IPS DF 4.7 (cell line): ENCODE data around the gene LGMN.
"Not testable (repeated sequence)": the region's sequence is repeated elsewhere in the genome, so short reads cannot be mapped to it uniquely, and the experiment has no call there.

Experiments used
- DNase-seq: peaks from one replicate; pipeline ENCODE4 v3.0.0-alpha.2; 2013; ENCODE audit warnings: low spot score; ENCODE audit errors: extremely low read depth

Gene LGMN

DNA sequence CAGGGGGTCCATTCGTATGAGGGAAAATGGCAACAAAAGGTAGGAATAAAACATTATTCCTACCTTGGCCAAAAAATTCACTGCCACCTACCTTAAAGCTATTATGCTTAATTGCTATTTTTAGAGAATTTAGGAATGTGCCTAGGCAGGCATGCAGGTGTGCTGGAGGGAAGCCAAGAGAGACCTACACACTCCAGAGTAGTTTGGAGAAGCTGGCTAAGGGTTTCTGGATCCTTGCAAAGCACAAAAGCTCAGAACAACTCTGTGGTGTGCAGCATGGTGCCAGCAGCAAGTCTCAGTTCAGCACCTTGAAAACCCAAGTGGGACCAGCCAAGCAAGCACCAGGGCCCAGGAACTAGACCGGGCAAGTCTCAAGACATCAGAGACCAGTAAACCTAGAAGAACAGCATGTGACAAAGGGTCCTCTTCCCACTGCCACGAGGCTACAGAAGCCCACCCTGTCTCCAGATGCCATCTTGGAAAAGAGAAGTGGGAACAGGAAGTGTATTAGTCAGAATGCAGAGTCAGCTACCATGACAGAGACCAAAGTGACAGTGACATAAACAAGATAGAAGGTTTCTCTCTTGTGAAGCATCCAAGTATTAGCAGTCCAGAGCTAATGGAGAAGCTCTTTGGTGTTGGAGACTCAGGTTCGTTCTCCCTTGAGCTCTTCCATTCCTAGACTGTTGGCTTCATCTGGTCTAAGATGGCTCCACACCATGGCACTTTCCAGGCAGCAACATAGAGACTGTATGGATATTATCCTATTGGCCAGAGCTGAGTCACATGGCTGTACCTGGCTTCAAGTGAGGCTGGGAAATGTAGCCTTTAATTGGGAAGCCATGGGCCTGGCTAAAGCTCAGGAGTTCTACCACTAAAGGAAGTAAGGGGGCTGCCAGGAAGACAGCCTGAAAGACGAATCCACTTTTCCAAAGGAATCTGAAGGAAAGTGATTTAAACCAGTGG, 15.5 kb upstream of the LGMN start:
- not testable (repeated sequence) for DNase-seq

DNA sequence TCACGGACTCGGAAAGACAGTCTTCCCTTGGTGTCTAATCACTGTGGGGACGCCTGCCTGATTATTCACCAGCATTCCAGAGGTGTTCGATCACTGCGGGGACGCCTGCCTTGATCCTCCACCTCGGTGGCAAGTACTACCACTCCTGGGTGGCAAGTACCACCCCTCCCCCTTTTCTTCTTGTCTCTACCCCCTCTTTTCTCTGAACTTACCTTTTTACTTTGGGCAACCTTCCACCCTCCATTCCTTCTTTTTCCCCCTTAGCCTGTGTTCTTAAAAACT, 12.0 kb upstream of the LGMN start:
- DNase-seq, result no peak

DNA sequence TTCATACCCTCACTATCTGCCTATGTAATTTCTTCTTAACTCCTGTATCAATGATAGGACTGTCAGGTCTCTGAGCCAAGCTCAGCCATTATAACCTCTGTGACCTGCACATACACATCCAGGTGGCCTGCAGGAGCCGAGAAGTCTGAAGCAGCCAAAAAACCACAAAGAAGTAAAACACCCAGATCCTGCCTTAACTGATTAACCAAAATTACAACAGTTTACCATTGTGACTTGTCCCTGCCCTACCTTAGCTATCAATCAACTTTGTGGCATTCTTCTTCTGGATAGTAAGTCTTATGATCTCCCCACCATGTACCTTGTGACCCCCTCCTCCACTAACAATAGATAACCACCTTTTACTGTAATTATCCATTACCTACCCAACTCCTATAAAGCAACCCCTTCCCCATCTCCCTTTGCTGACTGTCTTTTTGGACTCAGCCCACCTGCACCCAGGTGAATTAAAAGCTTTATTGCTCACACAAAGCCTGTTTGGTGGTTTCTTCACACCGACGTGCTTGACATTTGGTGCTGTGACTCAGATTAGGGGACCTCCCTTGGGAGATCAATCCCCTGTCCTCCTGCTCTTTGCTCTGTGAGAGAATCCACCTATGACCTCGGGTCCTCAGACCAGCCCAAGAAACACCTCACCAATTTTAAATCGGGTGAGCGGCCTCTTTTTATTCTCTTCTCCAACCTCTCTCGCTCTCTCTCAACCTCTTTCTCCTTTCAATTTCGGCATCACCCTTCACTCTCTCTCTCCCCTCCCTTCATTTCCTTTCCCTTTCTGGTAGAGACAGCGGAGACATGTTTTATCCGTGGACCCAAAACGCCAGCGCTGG, 11.5 kb upstream of the LGMN start:
- no peak for DNase-seq

DNA sequence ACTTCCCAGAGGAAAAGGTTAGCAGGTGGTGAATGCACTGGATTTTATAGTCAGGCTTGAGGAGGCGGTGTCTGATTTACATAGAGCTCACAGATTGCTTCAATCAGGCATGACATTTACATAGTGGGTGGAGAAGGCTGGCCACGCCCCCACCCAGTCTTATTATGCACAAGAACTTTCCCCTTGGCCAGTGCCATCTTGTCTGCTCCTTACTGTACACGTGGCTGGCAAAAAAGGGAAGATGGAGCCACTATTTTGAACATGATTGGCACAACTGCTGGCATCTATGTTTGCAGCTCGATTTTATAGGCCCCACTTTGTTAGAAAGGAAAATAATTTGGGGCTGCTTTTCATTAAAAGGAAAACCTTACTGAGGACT, 10.9 kb upstream of the LGMN start:
- DNase-seq, result no peak

DNA sequence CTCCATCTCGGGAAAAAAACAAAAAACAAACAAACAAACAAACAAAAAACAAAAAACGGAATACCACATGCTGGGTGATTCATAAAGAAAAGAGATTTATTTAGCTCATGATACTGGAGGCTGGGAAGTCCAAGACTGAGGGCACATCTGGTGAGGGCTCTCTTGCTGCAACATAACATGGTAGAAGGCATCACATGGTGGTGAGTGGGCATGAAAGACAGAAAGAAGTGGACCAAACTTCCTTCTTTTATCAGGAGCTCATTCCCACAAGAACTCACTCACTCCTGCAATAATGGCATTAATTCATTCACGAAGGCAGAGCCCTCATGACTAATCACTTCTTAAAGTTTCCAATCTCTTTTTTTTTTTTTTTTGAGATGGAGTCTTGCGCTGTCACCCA, 8.0 kb upstream of the LGMN start:
- no peak for DNase-seq

DNA sequence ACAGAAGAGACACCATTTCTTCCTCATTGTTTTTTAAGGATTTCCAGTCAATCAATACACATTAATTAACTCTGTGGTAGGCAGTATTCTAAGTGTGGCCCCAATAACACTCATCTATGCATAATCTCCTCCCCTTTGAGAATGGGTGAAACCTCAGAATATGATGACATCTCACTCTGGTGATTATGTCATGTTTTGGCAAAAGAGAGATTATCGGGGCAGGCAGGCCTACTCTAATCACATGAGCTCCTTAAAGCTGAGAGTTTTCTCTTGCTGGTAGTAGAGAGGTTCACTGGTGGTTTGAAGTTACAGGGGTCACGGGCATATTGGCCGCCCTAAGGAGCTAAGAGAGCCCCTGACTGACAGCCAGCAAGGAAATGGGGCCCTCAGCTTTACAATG, 7.1 kb upstream of the LGMN start:
- no peak for DNase-seq

DNA sequence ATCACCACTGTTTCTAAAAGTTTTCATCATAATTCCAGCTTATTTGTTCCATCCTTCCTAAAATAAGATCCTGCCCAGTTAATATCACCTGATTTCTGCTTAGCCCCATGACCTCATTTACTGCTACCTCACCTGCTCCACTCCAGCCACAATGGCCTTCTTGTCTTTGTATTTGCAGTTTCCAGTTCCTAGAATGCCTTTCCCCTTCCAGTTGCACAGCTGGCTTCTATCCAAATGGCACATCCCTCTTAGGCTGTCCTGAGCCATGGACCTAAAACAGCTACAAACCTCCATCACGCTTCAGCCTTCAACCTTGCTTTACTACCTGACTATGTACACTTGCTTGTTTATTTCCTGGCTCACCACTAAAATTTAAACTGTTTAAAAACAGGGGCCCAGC, 6.5 kb upstream of the LGMN start:
- no peak for DNase-seq

DNA sequence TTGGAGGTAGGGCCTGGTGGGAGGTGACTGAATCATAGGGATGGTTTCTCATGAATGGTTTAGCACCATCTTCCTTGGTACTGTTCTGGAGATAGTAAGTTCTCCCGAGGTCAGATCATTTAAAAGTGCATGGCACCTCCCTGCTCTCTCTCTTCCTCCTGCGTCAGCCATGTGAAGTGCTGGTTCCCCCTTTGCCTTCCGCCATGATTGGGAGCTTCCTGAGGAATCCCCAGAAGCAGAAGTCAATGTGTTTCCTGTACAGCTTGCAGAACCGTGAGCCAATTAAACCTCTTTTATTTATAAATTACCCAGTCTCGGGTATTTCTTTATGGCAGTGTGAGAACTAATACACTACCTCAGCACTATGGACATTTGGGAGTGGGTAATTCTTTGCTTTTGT, 4.8 kb upstream of the LGMN start:
- no peak for DNase-seq

DNA sequence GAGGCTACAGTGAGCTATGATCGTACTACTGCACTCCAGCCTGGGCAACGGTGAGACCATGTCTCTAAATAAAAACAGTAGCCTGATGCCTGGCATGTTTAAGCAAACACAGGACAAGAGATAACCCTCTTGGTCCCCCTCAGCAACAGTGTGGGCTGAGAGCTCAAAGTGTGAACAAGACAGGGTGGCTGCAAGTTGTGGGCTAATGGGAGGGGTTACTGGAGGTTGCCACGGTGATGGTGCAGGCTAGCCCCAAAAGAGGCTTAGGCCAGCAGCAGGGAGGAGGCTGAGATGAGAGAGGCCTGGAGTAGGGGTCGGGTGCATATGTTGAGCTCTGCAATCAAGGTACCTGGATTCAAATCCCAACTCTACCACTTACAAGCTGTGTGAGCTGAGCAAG, 3.4 kb upstream of the LGMN start:
- no peak for DNase-seq

DNA sequence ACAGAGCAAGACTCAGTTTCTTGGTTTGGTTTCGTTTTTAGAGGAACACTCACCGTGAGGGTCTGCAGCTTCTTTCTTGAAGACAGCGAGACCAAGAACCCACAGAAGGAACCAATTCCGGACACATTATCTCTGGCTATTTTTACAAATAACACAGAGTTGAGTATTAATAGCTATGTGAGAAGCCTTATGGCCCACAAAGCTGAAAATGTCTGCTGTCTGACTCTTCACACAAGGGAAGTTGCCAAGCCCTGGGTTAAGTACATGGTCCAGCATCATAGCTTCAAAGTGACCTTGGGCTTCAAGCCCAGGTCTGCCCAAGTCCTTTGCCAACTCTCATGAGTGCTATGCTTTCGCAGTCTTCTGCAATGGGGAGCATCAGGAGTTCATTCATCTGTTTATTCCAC, 2.6 kb upstream of the LGMN start:
- DNase-seq, result no peak

DNA sequence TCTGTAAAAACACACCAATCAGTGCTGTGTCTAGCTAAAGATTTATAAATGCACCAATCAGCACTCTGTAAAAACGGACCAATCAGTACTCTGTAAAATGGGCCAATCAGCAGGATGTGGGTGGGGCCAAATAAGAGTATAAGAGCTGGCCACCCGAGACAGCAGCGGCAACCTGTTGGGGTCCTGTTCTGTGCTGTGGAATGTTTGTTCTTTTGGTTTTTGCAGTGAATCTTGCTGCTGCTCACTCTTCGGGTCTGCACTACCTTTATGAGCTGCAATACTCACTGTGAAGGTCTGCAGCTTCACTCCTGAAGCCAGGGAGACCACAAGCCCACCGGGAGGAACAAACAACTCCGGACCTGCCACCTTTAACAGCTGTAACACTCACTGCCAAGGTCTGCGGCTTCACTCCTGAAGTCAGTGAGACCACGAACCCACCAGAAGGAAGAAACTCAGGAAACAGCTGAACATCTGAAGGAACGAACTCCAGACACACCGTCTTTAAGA, 1.8 kb upstream of the LGMN start:
- not testable (repeated sequence) for DNase-seq

DNA sequence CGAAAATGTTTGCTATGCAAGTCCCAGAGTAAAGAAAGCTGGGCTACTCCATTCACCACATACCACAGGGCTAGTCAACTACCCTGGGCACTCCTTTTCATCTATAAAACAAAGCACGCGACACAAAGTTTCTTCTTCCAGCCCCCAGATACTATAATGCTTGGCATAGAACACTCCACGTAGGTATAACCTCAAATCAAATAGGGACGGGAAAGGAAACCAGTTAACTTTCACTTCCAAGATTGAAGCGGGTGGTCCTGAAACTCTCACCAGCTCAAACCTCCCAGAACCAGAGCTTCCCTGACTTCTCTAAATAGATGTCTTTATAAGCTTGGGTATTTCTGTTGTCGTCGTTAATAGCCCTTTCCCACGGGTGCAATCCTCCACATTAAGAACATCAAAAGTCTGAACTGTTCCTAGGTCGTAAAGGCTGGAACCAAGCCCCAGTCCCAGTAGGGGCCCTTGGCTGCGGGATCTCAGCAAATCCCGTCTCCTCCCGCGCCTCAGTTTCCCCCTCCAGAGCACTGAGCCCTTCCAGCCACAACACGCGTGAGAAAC, 647 bp downstream of the LGMN start:
- DNase-seq, result no peak

DNA sequence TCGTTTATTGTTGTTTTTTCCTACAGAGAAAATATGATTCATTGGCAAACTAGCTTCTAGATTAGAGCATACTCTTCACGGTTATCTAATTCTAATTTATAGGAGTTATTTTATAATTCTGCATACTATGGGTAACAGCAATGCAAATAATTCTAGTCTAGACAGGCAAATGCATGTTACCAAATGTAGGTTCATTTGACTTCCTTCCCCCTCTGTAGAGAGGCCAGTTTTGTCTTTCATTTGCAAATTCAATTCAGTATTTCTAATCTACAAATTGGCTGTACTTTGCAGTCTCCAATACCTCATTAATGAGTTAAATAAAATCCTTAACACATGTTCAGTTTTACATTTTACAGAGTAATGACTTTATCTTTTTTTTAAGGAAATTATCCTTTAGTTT, 4.2 kb downstream of the LGMN start:
- DNase-seq, result no peak

DNA sequence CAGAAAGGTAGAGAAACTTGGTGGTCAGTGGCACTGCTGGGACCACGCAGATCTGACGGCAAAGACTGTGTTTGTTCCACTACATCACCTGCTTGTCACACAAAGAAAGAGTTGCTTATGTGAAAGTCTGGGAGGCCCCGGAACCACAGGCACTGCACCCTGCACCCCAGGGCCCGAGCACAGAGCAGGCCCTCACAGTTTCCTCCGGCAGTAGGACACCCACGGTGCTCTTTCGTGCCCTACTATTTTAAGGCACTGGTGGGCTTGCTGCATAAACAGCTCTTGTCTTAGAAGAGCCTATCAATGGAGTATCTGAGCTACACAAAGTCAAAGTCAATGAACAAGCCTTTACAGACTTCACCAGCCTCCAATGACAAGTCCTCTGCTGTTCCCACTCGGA, 8.0 kb downstream of the LGMN start:
- DNase-seq, result no peak

DNA sequence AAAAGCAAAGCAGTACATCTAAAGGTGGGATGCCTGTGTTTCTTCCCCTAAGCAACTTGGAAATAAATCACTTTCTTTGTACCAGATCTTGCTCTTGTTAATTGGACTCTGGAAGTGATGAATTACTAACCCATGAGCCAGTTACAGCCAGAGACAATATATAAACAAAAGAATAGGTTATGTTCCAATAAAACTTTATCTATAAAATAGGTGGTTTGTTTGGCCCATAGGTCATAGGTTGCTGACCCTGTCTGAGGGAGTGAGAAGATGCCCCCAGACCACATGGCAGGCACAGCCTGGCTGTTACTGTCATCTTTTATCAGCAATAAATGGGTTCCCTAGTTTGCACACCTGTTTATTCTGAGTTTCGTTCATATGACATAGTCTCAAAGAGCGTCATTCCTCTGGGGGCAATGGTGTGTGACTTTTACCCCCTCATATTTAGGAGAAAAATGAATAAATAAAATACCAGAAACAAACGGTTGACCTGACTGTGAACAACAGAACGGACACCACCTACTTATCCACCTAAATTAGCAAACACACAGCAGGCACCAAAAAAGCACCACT, 10.7 kb downstream of the LGMN start:
- no peak for DNase-seq

DNA sequence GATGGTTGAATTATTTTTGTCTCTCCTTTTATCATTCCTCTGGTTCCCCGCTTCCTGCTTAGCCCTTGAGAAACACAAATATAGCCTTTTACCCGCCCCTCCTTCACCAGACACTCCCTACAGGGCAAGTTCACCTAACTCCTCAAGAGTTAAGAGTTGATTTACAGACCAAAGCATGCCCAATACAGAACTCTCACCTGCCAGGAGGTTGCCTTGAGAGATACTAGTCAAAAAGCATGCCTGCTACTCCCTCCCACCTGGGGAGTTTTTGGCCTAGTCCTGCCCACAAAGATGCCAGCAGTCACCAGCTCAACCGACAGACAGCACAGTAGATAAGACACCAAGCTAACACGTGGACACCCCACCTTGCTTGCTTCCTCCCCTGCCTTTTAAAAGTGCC, 11.2 kb downstream of the LGMN start:
- DNase-seq, result no peak

DNA sequence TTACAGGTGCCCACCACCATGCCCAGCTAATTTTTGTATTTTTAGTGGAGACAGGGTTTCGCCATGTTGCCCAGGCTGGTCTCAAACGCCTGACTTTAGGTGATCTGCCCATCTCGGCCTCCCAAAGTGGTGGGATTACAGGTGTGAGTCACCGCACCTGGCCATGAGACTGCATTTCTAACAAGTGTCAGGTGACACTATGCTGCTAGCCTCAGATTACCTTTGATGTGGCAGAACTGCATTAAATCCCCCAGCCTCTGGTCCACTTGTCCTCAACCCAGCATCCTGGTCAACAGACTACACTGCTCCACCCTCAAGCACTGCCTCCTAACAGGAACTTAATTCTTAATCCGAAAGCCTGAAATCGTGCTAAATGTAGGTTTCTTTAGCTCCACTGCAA, 13.1 kb downstream of the LGMN start:
- DNase-seq, result no peak

DNA sequence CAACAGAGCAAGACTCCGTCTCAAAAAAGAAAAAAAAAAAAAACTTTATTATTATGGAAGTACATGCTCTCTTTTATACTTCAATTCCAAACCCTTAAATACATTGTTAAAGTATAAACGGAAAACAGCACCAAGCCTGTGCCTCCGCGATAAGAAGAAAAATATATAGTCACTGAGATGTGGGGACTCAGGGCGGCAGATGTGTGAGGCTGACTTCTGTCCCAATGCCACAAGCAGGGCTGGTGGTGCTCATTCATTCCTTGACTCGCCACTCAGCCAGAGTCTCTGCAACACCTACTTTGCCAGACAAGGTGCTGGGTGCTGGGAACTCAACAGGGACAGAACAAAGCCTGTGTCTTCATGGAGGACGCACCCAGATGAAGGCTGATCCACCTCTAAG, 13.8 kb downstream of the LGMN start:
- no peak for DNase-seq

DNA sequence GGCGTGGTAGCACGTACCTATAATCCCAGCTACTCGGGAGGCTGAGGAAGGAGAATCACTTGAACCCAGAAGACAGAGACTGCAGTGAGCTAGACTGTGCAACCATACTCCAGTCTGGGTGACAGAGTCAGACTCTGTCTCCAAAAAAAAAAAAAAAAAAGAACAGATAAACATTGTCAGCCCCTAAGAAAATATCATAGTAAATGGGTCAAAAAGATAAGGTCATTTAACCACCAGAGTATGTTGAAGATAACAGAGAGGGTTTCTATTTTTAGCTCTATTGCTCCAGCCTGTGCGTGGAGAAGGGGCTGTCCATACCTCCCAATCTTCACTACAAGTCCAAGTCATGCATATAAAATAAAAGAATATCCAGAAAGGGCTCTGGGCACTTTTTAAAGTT, 15.4 kb downstream of the LGMN start:
- no peak for DNase-seq

DNA sequence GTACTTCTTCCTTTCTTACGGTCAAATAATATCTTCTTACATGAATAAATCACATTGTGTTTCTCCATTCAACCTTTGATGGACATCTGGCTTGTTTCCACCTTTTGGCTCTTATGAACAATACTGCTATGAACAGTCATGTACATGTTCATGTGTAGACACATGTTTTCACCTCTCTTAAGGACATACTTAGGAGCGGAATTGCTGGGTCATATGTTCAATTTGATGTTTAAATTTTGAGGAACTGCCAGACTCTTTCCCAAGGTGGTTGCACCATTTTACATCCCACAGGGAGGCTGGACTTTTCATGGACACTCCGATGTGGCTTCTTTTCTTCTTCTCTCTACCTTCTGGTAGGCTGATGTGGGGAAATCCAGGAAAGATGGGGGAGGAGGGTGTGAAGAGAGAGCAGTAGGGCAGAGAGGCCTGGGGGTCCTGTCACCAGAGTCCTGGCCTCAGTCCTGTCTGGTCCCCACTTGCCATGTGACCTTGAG, 16.8 kb downstream of the LGMN start:
- DNase-seq, result no peak

DNA sequence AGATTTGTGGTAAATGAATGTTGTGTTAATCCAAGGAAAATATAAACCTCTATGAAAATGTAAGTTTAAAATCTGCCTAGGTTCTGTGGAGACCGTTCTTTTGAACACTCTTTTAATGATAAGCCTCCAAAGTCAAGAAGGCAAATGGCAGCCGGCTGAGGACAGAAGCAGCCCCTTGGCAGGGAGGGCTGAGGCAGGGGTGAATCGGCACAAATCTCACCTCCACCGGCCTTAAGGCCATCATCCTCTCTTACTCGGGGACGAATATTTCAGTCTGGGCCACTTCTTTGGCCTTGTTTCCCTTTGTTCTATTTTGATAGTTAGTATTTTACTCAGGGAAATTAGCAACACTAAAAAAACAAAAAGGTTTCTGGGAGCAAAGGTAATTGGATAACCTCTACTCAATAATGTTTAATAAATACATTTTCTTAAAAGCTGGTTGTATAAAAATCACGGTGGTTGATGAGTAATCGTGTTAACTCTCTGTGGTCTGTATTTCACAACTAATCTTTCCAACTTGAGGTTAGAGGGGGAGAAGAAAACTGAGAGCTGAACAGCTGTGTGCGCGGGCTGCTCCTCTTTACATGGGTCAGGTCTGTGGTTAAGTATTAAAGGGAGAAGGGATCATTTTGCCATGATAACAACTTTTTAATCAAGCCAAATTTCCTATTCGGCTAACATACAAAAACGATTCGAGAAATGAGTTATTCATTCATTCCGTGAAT, 18.6 kb downstream of the LGMN start:
- no peak for DNase-seq
